ENCODE measurements around the gene F12.

Gene F12

GRCh38 chr5:177370488-177371119 is 38.8 kb downstream of the F12 start:
- peak; percentile 79 for ATAC-seq (ENCODE audit: low read depth)
- H3K27me3 ChIP-seq (ENCODE audit: insufficient read depth, poor library complexity, severe bottlenecking): no peaks in the 10 kb centered on the region
- H3K4me3 ChIP-seq (ENCODE audit: severe bottlenecking): peak overlapping the region; percentile 45
- peaks cover 24% of the 10 kb centered on the region for H3K4me1 ChIP-seq (ENCODE audit: insufficient read depth, poor library complexity, severe bottlenecking)
- TF ChIP-seq, protein P1, sequence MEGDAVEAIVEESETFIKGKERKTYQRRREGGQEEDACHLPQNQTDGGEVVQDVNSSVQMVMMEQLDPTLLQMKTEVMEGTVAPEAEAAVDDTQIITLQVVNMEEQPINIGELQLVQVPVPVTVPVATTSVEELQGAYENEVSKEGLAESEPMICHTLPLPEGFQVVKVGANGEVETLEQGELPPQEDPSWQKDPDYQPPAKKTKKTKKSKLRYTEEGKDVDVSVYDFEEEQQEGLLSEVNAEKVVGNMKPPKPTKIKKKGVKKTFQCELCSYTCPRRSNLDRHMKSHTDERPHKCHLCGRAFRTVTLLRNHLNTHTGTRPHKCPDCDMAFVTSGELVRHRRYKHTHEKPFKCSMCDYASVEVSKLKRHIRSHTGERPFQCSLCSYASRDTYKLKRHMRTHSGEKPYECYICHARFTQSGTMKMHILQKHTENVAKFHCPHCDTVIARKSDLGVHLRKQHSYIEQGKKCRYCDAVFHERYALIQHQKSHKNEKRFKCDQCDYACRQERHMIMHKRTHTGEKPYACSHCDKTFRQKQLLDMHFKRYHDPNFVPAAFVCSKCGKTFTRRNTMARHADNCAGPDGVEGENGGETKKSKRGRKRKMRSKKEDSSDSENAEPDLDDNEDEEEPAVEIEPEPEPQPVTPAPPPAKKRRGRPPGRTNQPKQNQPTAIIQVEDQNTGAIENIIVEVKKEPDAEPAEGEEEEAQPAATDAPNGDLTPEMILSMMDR (IDR thresholded peaks at IDR 0.05; ENCODE audit: poor library complexity, severe bottlenecking): peak; percentile 86
- H3K36me3 ChIP-seq (ENCODE audit: low read depth): no peaks in the 10 kb centered on the region; the same call in 1 of the 2 replicates
- peak overlapping the region; percentile 44 for H3K27ac ChIP-seq (ENCODE audit: poor library complexity, severe bottlenecking)
- DNase-seq (ENCODE audit: low spot score): peak; percentile 97
- H3K9me3 ChIP-seq (ENCODE audit: severe bottlenecking): no peaks in the 10 kb centered on the region

DNA sequence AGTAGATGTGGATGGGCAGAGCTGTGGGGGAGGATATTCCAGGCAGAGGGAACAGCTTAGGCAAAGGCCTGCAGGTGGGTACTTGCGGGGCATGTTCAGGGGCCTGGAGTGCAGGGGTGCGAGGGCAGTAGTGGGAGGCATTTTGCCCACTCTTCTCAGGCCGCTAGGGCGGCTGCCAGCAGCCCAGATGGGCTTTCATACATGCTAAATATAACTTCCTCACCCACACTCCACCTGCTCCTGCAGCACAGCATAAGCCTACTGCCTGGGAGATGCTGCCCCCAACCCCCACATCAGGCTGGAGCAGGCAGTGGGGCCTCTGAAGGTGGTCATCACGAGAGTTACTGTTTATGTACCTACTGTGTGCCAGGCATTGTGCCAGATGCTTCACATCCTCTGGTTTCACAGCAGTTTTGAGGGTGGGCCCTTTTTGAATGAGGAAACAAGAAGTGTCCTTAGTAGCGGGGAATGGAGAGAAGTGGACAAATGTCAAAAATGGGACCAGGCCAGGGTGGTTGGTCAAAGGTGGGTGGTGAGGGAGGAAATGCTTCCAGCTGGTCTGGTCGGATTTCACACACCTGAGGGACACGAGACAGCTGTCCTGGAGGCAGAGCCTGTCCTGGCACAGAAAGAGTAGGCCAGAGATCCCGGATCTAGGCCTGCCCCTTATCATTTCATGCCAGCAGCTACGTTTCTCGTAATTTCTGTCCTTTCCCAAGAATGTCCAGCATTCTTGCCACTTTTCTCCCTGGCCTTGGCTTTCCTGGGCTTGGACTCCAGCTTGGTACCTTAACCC is 39.5 kb downstream of the F12 start:
- Histone ChIP-seq H3K4me3 (ENCODE audit: severe bottlenecking) (no peak overlapping the region), H3K36me3 (ENCODE audit: low read depth) (no peaks in the 10 kb centered on the region; the same call in 1 of the 2 replicates), H3K9me3 (ENCODE audit: severe bottlenecking) (no peaks in the 10 kb centered on the region), H3K4me1 (ENCODE audit: insufficient read depth, poor library complexity, severe bottlenecking) (peaks cover 24% of the 10 kb centered on the region), H3K27ac (ENCODE audit: poor library complexity, severe bottlenecking) (peak overlapping the region; percentile 44), H3K27me3 (ENCODE audit: insufficient read depth, poor library complexity, severe bottlenecking) (no peaks in the 10 kb centered on the region)
- DNase-seq (ENCODE audit: low spot score): no peak
- no peak for ATAC-seq (ENCODE audit: low read depth)
- TF ChIP-seq, protein P1 (IDR thresholded peaks at IDR 0.05; ENCODE audit: poor library complexity, severe bottlenecking): no peak

- Histone ChIP-seq H3K4me3 (ENCODE audit: severe bottlenecking) (no peak overlapping the region), H3K9me3 (ENCODE audit: severe bottlenecking) (no peaks in the 10 kb centered on the region), H3K27me3 (ENCODE audit: insufficient read depth, poor library complexity, severe bottlenecking) (no peaks in the 10 kb centered on the region), H3K36me3 (ENCODE audit: low read depth) (no peaks in the 10 kb centered on the region; the same call in 1 of the 2 replicates), H3K27ac (ENCODE audit: poor library complexity, severe bottlenecking) (no peak overlapping the region), H3K4me1 (ENCODE audit: insufficient read depth, poor library complexity, severe bottlenecking) (peaks cover 20% of the 10 kb centered on the region)
- TF ChIP-seq, protein P1 (IDR thresholded peaks at IDR 0.05; ENCODE audit: poor library complexity, severe bottlenecking): peak; percentile 85
- ATAC-seq (ENCODE audit: low read depth) (peak; percentile 21; the same call in 1 of the 3 replicates), DNase-seq (ENCODE audit: low spot score) (no peak)
Observed at GRCh38 chr5:177368869-177369644, 40.3 kb downstream of the F12 start.

- no peaks in the 10 kb centered on the region; the same call in 1 of the 2 replicates for H3K36me3 ChIP-seq (ENCODE audit: low read depth)
- H3K9me3 ChIP-seq (ENCODE audit: severe bottlenecking): no peaks in the 10 kb centered on the region
- H3K4me3 ChIP-seq (ENCODE audit: severe bottlenecking): no peak overlapping the region
- no peak for ATAC-seq (ENCODE audit: low read depth)
- TF ChIP-seq, protein P1 (IDR thresholded peaks at IDR 0.05; ENCODE audit: poor library complexity, severe bottlenecking): no peak
- no peaks in the 10 kb centered on the region for H3K27me3 ChIP-seq (ENCODE audit: insufficient read depth, poor library complexity, severe bottlenecking)
- no peak for DNase-seq (ENCODE audit: low spot score)
- H3K27ac ChIP-seq (ENCODE audit: poor library complexity, severe bottlenecking): no peak overlapping the region
- peaks cover 25% of the 10 kb centered on the region for H3K4me1 ChIP-seq (ENCODE audit: insufficient read depth, poor library complexity, severe bottlenecking)
Observed at GRCh38 chr5:177367981-177368868, 41.1 kb downstream of the F12 start.
